Muscle layer of duodenum (tissue), 2 donors: ENCODE results near the gene SLC46A2.
A peak's percentile ranks its signal among the peaks of the same experiment; 100 is the strongest.

ENCODE experiments used
- H3K27ac ChIP-seq: one replicate; pipeline ENCODE4 v1.7.0; 2013; ENCODE audit warnings: mild to moderate bottlenecking, low read length
- H3K27me3 ChIP-seq: one replicate; pipeline ENCODE4 v1.7.0; 2013; ENCODE audit warnings: low read depth, mild to moderate bottlenecking, control low read depth, low read length
- H3K36me3 ChIP-seq, 2 donors: one replicate each; pipeline ENCODE4 v1.7.0; 2013; ENCODE audit warnings: low read length in 2 of 2, control low read depth in 1 of 2, mild to moderate bottlenecking in 1 of 2; ENCODE audit not compliant: insufficient read depth in 2 of 2, control insufficient read depth in 1 of 2
- H3K4me1 ChIP-seq, 2 donors: one replicate each; pipeline ENCODE4 v1.7.0; 2013; ENCODE audit warnings: low read length in 2 of 2, mild to moderate bottlenecking in 2 of 2, control low read depth in 1 of 2, moderate library complexity in 1 of 2; ENCODE audit not compliant: insufficient read depth in 2 of 2, control insufficient read depth in 1 of 2
- H3K4me3 ChIP-seq, 2 donors: one replicate each; pipeline ENCODE4 v1.7.0; 2013; ENCODE audit warnings: low read length in 2 of 2, low read depth in 1 of 2, mild to moderate bottlenecking in 1 of 2
- H3K9me3 ChIP-seq, 2 donors: one replicate each; pipeline ENCODE4 v1.7.0; 2013; ENCODE audit warnings: low read length in 2 of 2, control low read depth in 1 of 2, mild to moderate bottlenecking in 1 of 2; ENCODE audit not compliant: control insufficient read depth in 1 of 2
- donor health status: healthy.

SLC46A2 gene, protein sequence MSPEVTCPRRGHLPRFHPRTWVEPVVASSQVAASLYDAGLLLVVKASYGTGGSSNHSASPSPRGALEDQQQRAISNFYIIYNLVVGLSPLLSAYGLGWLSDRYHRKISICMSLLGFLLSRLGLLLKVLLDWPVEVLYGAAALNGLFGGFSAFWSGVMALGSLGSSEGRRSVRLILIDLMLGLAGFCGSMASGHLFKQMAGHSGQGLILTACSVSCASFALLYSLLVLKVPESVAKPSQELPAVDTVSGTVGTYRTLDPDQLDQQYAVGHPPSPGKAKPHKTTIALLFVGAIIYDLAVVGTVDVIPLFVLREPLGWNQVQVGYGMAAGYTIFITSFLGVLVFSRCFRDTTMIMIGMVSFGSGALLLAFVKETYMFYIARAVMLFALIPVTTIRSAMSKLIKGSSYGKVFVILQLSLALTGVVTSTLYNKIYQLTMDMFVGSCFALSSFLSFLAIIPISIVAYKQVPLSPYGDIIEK

DNA sequence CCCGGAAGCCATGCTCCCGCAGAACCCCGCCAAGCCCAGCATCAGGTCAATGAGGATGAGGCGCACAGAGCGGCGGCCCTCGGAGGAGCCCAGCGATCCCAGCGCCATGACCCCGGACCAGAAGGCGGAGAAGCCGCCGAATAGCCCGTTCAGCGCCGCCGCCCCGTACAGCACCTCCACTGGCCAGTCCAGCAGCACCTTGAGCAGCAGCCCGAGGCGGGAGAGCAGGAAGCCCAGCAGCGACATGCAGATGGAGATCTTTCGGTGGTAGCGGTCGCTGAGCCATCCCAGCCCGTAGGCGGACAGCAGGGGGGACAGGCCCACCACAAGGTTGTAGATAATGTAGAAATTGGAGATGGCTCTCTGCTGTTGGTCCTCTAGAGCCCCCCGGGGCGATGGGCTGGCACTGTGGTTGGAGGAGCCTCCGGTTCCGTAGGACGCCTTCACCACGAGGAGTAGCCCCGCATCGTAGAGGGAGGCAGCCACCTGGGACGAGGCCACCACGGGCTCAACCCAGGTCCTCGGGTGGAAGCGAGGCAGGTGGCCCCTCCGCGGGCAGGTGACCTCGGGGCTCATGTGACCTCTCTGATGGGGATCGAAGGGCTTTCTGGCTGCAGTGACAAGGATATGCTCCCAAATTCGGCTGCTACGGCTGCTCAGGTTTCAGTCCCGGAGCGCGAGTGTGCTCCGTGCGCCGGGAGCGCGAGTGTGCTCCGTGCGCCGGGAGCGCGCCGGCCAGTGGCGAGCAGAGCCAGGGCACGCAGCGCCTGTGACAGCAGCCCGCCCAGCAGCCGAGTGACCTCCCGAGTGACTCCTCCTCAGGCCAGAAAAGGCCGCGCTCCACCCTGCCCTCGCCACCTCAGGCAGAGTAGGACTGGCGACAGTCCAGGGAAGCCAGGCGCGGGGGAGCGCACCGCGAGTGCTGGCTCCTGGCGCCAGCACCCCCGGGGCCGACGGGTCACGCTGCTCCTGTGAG, at the start of gene SLC46A2:
Gene SLC46A2 (minus strand): TSS at position 771 of the 976 bp plus-strand sequence. CDS start 195 bp downstream, at position 576.
- Histone ChIP-seq H3K27ac (no peak within 1 kb of the TSS), H3K27me3 (peaks cover 23% of the 10 kb centered on the region), H3K9me3 (no peaks in the 10 kb centered on the region), H3K36me3 (no peaks in the 10 kb centered on the region), H3K4me3 (peak within 1 kb of the TSS; percentile 3 to 55), H3K4me1 (peaks cover 0 to 10% of the 10 kb centered on the region in 2 donors)

DNA sequence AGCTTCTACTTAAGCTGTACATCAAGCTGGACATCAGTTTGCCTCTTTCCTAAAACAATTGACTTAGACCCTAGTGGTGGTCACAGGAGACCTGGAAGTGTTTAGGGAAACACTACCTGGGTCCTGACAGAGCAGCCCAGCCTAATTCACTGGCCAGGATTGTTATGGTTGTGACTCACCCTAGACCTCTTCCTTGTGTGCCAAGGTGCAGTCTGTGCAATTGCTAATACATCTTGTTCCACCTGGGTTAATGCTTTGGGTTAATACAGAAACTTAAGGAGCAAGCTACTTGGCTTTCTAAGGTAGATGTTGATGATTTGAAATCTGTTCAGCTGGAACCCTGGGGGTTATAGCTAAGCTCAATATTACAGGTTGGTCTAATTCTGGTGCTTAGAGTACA, 48.7 kb upstream of the SLC46A2 start:
- no peaks in the 10 kb centered on the region for H3K4me1 ChIP-seq
- no peaks in the 10 kb centered on the region for H3K9me3 ChIP-seq
- no peak overlapping the region for H3K4me3 ChIP-seq
- H3K27ac ChIP-seq: no peak overlapping the region
- H3K36me3 ChIP-seq: no peaks in the 10 kb centered on the region
- H3K27me3 ChIP-seq: no peaks in the 10 kb centered on the region

DNA sequence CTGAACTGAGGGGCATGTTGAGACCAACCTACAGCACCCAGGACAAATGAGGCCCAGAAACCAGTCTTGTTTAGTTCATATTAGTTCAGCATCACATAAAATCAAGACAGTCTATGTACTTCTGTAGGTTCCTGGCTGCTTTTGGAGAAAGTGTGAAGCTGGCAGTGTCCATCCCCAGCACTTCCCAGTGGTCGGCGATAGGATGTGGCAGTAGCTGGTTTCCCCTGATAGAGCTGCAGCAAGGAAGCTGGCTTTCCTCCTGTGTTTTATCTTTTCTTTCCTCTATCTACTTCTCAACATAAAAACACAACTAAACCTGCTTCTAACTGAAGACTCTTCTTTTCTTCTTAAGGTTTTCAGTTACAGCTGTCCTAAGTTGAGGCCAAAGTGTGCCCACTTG, 43.0 kb upstream of the SLC46A2 start:
- H3K4me1 ChIP-seq: no peaks in the 10 kb centered on the region
- no peaks in the 10 kb centered on the region for H3K9me3 ChIP-seq
- H3K4me3 ChIP-seq: no peak overlapping the region
- no peak overlapping the region for H3K27ac ChIP-seq
- H3K27me3 ChIP-seq: peaks cover 3% of the 10 kb centered on the region
- H3K36me3 ChIP-seq: no peaks in the 10 kb centered on the region

DNA sequence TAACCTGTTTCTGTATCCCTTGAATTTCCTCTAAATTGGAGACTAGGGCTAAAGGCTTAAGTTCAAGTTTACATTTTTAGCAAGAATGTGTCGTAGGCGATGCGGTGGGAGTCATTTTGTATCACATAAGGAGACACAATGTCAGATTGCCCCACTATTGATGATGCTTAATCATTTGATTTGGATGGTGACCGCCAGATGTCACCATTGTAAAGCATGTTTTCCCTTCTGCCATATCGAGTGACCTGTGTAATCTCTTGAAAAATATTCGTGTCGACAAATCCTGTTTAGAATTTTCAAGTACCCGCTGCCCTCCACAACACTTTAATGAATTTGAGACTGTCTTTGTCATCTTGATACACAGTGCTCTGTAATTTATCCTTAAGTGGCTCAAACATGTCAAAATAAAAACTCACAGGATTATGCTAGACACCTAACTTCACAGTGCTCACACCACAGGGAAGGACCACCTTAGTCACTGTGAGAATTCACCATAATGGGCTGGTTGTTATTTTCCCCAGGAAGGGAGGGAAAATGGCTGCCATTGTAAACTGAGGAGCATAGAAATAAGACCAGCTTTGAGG, 34.5 kb upstream of the SLC46A2 start:
- H3K4me3 ChIP-seq: no peak overlapping the region

DNA sequence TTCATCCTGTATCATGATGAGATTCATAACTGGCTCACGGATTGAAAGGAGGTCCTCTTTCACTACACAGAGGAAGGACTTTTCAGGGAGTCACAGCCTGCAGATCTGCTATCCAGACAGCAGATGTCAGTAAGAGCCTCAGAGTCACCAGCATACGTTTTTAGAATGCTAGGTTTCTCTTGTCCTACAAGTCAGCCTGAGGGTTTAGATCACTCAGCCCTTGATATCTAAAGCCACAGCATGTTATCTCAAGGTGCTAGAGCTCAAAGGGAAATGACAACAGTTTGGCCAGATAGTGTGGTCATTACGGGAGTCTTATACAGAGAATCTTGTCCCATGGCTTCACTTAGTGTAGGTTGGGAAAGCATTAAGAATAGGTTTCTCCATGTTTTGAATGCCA, 30.9 kb upstream of the SLC46A2 start:
- no peaks in the 10 kb centered on the region for H3K9me3 ChIP-seq
- H3K4me1 ChIP-seq: no peaks in the 10 kb centered on the region

More for the DNA sequence above, 34.5 kb upstream of the SLC46A2 start:
- Histone ChIP-seq H3K9me3 (no peaks in the 10 kb centered on the region), H3K36me3 (no peaks in the 10 kb centered on the region), H3K27ac (no peak overlapping the region), H3K27me3 (no peaks in the 10 kb centered on the region), H3K4me1 (no peaks in the 10 kb centered on the region)

DNA sequence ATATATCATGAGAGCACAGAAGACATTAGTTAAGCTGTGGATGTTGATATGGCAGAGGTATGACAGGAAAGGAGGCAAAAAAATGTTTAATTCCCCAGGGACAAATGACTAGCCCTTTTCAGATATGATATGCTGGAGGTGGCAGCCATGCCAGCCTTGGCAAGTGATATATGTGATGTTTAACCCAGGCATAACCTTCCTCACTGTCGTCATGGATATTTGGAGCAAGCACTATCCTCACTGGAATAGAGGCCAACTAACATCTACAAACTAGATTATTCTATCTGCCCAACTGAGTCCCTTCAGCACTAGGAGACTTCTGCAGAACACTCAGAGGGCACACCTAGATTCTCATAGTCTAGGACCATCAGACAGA, 27.3 kb upstream of the SLC46A2 start:
- H3K27me3 ChIP-seq: no peaks in the 10 kb centered on the region
- no peaks in the 10 kb centered on the region for H3K9me3 ChIP-seq
- H3K4me1 ChIP-seq: no peaks in the 10 kb centered on the region
- H3K27ac ChIP-seq: no peak overlapping the region
- H3K36me3 ChIP-seq: no peaks in the 10 kb centered on the region
- H3K4me3 ChIP-seq: no peak overlapping the region

More for the DNA sequence above, 30.9 kb upstream of the SLC46A2 start:
- H3K4me3 ChIP-seq: no peak overlapping the region
- H3K36me3 ChIP-seq: no peaks in the 10 kb centered on the region
- no peak overlapping the region for H3K27ac ChIP-seq
- H3K27me3 ChIP-seq: no peaks in the 10 kb centered on the region

DNA sequence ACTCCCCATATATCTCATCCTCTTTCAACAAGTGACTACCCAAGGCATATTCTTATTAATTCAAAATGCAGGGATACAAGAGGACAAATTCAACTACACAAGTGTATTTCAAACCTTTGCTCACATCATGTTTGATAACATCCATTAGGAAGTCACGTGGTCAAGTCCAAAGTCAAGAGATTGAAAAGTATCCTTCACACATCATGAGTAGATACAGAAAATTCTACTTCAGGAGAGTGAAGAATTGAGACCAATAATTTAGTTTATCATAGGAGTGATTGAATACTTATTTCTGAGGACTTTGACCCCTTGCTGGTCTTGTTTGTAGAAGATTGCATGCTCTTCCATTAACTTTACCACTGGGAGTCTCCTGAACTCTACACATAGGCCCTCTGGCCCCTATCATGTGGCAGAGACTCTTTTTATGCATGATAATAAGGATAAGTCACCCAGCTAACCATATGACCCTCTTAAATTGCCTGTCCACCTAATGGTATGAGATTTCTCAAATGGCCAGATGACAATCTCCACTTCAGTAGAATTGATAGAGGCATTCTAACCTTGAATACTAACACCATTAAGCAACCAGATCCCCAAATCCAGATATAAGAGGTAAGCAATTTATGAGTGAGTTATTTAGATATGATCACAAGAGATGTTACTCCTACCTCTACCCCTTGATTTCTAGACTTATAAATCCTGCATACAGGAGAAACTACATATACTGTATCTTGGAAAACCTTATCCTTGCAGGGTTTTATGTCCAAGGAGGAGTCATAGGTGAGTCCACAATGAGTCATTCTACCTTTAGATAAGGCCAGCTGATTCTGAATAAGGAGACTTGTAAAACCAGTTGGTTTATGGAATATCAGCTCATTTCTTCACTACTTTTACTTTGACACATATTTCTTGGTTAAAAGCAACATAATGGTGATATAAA, 26.6 kb upstream of the SLC46A2 start:
- H3K9me3 ChIP-seq: no peaks in the 10 kb centered on the region
- H3K36me3 ChIP-seq: no peaks in the 10 kb centered on the region
- H3K4me3 ChIP-seq: no peak overlapping the region
- no peaks in the 10 kb centered on the region for H3K4me1 ChIP-seq
- no peak overlapping the region for H3K27ac ChIP-seq
- no peaks in the 10 kb centered on the region for H3K27me3 ChIP-seq

DNA sequence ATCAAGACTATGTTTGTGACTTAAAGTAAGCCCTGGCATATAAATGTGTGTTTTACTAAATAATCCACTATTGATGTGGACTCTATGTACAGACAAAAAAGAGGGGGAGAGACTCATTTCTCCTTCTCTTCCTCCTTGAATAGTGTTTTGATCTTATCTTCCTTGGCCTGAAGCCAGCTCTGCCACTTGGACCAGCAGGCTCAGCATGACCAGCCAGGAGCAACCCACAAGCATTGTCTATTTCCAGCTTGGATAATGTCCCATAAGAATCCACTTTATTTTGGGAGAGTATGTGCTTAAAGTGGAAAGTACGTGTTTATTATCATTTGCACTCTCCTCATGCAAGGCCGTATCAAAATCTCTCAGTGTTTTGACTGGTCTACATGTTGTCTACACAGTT, 23.8 kb upstream of the SLC46A2 start:
- no peaks in the 10 kb centered on the region for H3K27me3 ChIP-seq
- no peaks in the 10 kb centered on the region for H3K36me3 ChIP-seq
- H3K27ac ChIP-seq: no peak overlapping the region
- H3K4me1 ChIP-seq: no peaks in the 10 kb centered on the region
- no peaks in the 10 kb centered on the region for H3K9me3 ChIP-seq
- H3K4me3 ChIP-seq: no peak overlapping the region

DNA sequence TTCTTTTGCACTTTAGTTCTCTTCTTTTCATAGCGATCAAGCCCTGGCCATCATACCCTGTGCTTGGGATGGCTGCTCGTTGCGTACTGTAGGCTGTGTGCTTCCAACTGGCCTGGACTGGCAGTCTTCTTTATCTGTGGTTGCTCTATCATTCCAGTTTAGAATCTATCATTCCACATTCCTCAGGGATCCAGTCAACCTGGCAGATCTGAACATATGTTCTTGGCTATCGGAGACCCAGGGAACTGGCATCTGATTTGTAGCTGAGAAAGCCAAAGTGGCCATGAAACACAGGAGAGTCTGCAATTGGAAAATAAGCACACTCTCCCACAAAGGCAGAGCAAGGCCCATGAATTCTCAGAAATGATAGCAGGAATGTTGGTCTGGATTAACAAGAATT, 22.6 kb upstream of the SLC46A2 start:
- no peaks in the 10 kb centered on the region for H3K27me3 ChIP-seq
- no peaks in the 10 kb centered on the region for H3K4me1 ChIP-seq
- no peaks in the 10 kb centered on the region for H3K9me3 ChIP-seq
- no peak overlapping the region for H3K27ac ChIP-seq
- H3K4me3 ChIP-seq: no peak overlapping the region
- no peaks in the 10 kb centered on the region for H3K36me3 ChIP-seq

DNA sequence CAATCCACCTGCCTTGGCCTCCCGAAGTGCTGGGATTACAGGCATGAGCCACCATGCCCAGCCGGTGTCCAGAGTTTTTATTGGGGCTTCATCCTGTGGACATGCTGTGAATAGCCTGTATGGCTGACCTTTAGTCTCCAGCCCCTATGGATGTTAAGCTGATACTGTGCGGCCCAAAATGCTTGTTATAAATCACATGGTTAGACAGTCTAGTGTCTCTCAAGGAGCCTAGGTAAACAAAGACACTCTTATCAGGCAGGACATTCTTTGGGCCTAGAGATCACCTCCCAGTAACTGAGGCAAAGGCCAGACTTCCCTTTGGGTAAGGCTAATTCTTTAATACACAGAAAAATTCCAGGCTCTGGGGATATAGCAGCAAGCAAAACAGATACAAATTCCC, 22.0 kb upstream of the SLC46A2 start:
- Histone ChIP-seq H3K36me3 (no peaks in the 10 kb centered on the region), H3K9me3 (no peaks in the 10 kb centered on the region), H3K27me3 (no peaks in the 10 kb centered on the region), H3K4me1 (no peaks in the 10 kb centered on the region), H3K27ac (no peak overlapping the region), H3K4me3 (no peak overlapping the region)
